ENCODE data around the gene ALMS1. TPM values are rescaled to one million over a fixed set of nuclear protein-coding genes. Genes with fewer than 3 reads are reported as not detected.

The ALMS1 gene
- total and polyA plus RNA-seq, 9 of the 15 experiments (the other 6 are each of a cell fraction or from before 2014, with no cell fraction given) = 1.4 to 26.3 (median 13.6) TPM

- TF ChIP-seq ZNF592 (IDR thresholded peaks at IDR 0.05) (peak; percentile 50; the same call in 1 of the 2 replicates), MAFK (IDR thresholded peaks at IDR 0.05; ENCODE audit: low read length) (peak; percentile 68; the same call in 1 of the 2 replicates), SPI1 (IDR thresholded peaks at IDR 0.05; ENCODE audit: borderline replicate concordance, low read depth, low read length) (peak; percentile 65; the same call in 1 of the 2 replicates), NCOA2 (IDR thresholded peaks at IDR 0.05; ENCODE audit: partially characterized antibody in 2 of 2) (peak in 1 of 2 experiments; percentile 21), C11orf30 (IDR thresholded peaks at IDR 0.05; ENCODE audit: low read depth) (peak; percentile 71), TCF15 (CRISPR knock-in tag; IDR thresholded peaks at IDR 0.05) (no peak), DPF2 (IDR thresholded peaks at IDR 0.05) (peak; percentile 72), EP400 (IDR thresholded peaks at IDR 0.05) (peak; percentile 47), LEF1 (IDR thresholded peaks at IDR 0.05) (0 out of 2 replicates have a peak, but pooled peaks have one; percentile 20), MAFG (tag; conservative IDR thresholded peaks at IDR 0.05) (peak; percentile 47; the same call in 1 of the 2 replicates), WHSC1 (IDR thresholded peaks at IDR 0.05; ENCODE audit: low read length) (no peak), NCOR1 (IDR thresholded peaks at IDR 0.05) (peak; percentile 42; the same call in 1 of the 2 replicates), JUND (IDR thresholded peaks at IDR 0.05; ENCODE audit: borderline replicate concordance, low read depth, low read length) (0 out of 2 replicates have a peak, but pooled peaks have one; percentile 2), JUND (tag; IDR thresholded peaks at IDR 0.05; ENCODE audit: borderline replicate concordance, low read depth, low read length) (peak; percentile 35; the same call in 1 of the 3 replicates), SMARCA4 (IDR thresholded peaks at IDR 0.05) (peak; percentile 55; the same call in 1 of the 2 replicates), ARHGAP35 (IDR thresholded peaks at IDR 0.05; ENCODE audit: partially characterized antibody) (no peak), GMEB1 (CRISPR knock-in tag; IDR thresholded peaks at IDR 0.05) (no peak), SMARCE1 (IDR thresholded peaks at IDR 0.05) (peak; percentile 26; the same call in 1 of the 2 replicates), RFX1 (IDR thresholded peaks at IDR 0.05) (peak; percentile 5; the same call in 1 of the 2 replicates), MNT (conservative IDR thresholded peaks at IDR 0.05) (0 out of 4 replicates have a peak, but pooled peaks have one; percentile 30 to 45), FOXJ2 (tag; IDR thresholded peaks at IDR 0.05) (no peak), MYBL2 (IDR thresholded peaks at IDR 0.05; ENCODE audit: low read depth) (peak; percentile 47; the same call in 1 of the 2 replicates), MYBL2 (CRISPR knock-in tag; IDR thresholded peaks at IDR 0.05; ENCODE audit: borderline replicate concordance) (no peak)
These were observed 118.4 kb downstream of the ALMS1 start (continued) for GRCh38 chr2:73503992-73504570.

Data from K562 (cell line).